GM21360 (cell line): ENCODE results near the gene SLC39A3.

Experiments used
- ATAC-seq: cut with Tn5 transposase; IDR thresholded peaks from one replicate; pipeline ENCODE4 v1.9.1; 2021; ENCODE audit warnings: mild to moderate bottlenecking, moderate library complexity; ENCODE audit not compliant: unreplicated experiment

SLC39A3 gene

DNA sequence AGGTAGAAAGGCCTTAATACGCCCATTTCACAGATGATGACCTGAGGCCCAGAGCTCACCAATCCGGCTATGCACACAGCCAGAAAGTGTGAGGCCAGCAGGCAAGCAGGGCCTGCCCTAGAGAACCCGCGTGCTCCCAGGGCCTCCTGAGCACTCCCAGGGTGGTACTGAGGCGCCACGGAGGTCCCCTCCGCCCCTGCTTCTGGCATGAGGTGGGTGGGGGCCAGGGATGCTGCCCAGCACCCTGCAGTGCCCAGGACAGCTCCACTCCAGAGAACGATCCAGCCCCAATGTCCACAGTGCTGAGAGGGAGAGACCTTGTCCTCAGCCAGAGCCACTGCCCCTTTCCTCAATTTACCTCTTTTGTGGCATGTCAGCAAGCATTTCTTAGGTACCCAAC, 29.4 kb upstream of the SLC39A3 start:
- no peak for ATAC-seq

DNA sequence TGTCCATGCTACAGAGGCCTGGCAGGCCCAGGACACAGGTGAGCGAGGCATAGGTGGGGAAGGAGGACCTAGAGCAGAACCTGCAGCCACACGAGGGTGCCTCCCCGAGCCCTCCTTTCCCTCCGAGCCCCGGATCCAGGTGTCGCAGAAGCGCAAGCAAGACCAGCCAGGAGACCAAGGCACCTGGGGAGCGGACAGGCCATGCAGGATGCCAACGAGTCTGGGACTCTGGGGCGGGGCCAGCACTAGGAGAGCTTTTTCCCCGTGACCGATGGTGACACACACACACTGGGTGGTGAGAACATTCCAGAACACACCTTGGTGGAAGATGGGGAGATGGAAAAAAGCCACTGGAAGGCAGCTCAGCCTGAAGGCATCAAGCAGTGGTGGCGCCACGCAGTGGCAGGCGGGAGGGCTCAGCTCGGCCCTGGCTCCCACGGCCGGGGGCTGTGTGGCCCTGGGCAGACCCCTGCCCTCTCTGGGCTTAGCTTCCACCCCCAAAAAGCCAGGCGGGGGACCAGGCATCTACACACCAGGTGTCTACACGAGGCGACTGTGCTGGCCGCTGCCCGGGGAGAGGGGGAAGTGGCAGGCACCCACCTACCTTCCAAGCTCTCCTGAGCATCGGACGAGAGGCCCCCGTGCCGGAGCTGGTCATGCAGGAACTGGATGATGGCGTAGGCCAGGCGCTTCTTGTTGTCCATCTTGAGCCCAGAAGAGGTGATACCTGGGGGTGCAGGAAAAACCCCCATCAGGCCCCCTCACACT, 28.7 kb upstream of the SLC39A3 start:
- no peak for ATAC-seq

DNA sequence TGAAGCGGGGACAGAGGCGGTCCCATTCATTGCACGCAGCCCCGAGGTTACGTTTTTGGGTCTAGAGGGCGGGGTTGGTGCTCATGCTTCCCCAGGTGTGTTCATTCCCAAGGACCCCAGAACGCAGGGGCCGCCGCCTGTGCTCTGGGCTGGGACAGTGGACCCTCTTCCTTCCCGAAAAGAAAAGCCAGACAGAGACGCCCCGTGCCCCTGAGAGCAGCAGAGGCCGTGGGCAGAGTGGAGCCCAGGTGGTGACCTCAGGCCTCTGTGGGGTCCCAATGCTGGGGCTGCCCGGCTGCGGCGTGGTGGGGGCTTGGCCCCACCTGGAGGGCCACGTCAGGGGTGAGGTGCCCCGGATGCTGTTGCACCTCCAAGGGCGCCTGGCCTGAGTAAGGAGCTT, 27.9 kb upstream of the SLC39A3 start:
- no peak for ATAC-seq

DNA sequence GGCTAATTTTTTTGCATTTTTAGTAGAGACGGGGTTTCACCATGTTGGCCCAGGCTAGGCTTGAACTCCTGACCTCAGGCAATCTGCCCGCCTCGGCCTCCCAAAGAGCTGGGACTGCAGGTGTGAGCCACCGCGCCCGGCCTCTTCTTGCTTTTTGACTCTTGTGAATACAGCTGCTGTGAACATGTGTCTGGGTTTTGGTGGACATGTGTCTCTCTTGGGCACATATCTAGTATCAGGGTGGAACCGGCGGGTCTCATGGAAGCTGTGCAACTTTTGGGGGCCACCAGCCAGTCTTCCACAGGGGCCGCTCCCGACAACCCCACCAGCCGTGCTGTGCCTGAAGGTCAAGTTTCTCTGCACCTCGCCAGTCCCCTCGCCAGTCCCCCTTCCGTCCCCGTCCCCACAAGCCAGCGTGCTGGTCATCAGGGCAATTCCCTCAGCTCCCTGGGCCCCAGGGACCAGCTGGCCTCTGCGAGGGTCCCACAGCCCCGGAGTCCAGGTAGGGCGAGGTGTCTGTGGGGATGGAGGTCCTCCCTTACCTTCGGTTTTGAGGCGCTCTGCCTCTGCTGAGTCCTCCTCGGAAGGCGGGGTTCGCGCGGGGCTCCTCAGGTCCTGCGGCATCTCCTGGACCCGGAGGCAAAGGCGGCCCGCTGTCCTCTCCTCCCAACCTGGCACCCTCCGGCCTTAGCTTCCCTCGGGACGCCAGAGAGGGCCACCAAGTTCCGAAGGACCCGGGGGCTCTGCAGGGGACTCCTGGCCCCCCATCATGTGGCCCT, 27.0 kb upstream of the SLC39A3 start:
- no peak for ATAC-seq

DNA sequence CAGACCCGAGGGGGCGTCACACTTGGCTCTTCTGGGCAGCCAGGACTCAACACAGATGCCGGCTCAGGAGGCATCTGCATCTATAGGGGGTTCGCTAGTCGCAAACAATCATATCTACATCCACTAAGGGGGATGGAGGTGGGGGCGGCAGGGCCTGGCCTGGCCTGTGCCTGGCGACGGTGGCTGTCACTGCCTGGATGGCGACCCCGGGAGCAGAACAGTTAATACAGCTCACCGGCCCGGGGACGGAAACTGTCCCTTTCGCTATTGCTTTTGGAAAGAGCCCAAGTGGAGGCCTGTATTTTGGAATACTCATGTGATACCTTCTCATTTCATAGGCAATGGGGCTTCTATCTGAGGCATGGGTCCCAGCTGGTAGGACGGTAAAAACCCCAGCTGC, 25.6 kb upstream of the SLC39A3 start:
- ATAC-seq: no peak

DNA sequence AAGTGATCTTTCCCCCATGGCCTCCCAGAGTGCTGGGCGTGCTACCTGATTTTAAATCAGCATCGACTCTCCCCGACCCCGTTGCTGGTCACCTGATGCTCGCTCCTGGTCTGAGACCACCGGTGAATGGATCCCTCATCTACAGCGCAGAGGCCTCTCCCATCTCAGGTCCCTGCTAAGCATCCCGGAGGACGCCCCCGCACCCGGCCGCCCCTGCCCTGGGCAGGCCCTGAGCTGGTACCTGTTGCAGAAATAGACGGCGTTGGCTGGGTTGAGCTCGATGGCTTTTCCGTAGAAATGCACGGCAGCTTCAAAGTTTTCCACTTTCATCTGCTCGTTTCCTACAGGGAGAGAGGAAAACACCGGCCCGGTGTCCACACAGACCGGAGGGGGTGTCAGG, 25.1 kb upstream of the SLC39A3 start:
- no peak for ATAC-seq

DNA sequence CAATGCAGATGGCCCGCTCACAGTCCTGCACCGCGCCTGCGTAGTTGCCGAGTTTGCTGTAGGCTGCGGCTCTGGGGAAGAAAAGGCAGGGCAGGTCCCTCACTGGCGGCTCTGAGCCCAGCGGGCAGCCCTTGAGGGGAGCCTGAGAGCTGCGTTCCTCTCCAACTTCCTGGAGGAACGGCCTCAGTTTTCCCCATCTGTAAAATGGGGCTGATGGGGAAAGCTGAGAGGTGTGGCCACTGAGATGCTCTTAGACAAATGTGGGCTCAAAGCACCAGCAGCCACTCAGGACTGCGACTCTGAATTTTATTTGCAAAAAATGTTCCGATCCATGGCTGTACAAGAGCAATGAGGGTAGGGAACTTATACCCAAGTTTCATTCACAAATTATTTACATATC, 23.9 kb upstream of the SLC39A3 start:
- no peak for ATAC-seq

DNA sequence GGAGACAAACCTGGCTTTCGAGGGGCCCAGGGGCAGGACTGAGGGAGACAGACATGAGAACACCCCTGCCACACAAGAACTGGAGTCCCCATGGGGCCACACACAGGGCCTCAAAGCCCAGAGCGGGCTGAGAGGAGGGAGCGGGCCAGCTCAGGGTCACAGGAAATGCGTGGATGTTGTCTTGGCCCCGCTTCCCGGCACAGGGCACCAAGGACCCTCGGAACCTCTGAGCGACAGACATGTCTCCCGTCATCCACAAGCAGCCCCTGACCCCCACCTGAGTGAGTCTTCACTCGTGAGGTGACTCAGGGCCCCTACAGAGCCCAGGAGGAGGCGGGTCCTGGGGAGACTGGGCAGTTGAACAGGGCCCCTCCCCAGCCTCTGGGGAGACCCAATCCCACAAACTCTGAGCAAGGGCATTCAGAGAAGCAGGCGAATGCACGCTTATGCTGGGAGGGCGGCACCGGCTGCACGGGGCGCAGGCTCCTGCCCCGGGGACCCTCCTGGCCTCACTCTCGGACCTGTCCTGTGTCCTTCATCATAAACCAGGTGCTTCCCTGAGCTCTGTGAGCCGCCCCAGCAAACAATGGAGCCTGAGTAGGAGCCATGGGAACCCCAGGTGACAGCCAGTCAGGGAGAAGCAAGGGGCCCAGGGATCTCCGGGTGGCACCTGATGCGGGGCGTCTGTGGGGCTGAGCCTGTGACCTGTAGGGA, 23.1 kb upstream of the SLC39A3 start:
- no peak for ATAC-seq

DNA sequence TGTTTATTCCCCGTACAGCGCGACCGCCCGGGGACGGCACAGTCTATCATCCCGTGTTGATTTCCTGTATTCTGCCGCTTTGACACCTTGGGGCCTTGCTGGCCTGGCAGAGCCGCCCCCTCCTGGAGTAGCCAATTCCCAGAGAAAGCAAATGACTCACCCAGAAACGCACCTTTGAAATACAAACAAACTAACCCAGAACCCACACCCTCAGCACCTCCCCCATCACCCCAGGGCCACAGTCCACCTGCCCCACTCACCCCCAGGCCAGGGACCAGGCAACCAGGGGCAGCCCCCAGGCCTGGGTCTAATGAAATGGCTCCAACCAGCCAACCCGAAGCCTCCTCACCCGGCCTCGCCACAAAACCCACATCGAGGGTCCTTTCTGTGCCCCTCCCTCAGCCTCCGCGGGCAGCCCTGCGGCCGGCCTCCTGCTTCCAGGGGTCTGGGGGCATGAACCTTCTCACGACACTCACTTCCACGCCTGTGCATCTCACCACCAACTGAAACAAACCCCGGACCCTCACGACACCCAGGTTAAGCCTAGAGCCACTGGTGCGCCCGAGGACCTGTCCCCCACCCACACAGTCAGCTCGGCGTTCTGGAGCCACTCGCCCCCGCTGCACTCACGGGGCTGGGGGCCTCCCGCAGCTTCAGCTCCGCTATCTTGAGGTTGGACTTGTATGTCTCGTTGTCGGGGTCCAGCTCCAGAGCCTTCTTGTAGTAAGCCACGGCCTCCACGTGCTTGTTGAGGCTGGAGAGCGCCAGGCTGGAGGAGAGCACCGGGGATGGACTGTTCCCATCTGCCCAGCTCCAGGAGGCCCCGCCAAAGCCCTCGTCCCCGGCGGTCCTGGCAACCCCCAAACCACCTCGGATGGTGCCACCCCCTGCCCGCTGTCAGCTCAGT, 22.3 kb upstream of the SLC39A3 start:
- ATAC-seq: no peak

DNA sequence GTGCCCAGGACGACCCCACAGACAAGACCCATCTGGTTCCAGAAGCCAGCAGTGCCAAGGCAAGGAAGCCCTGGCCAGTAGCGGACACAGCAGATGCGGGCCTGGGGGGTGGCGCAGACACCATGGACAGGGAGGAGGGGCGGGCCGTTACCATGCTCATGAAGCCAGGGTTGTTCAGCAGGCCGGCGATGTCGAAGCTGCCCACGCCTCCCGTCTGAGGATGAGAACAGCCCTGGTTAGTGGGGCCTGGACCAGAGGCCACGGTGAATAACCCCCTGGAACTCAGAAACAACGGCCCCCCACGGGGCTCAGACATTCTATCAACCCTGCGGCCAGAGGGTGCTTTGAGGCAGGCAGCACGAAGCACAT, 21.5 kb upstream of the SLC39A3 start:
- ATAC-seq: no peak

DNA sequence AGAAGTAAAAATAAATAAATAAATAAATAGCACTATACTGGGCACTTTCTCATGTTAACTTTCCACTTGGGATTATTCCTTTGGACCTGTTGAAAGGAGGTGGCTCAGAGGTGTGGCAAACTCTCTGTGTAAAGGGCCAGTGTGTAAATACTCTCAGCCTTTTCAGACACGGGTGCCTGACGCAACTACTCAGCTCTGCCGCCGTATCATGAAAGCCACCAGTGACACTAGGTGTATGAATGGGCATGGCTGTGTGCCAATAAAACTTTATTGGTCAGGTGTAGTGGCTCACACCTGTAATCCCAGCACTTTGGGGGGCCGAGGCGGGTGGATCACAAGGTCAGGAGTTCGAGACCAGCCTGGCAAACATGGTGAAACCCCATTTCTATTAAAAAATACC, 20.1 kb upstream of the SLC39A3 start:
- ATAC-seq: no peak

DNA sequence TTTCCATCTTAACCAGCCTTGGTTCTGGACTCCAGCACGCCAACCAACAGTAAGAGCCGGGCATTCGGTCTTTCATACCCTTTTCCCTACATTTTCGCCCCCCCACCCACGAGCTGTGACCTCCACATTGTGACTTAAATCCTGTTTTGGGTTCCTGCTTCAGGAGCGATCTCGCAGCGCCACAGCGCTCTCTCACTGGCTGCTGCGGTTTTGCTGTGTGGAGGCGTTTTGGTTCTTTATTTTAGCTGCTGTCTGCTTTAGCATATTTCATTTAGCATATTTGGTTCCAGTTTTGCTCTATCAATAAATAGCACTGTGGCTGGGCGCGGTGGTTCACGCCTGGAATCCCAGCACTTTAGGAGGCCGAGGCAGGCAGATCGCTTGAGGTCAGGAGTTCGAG, 19.5 kb upstream of the SLC39A3 start:
- no peak for ATAC-seq

DNA sequence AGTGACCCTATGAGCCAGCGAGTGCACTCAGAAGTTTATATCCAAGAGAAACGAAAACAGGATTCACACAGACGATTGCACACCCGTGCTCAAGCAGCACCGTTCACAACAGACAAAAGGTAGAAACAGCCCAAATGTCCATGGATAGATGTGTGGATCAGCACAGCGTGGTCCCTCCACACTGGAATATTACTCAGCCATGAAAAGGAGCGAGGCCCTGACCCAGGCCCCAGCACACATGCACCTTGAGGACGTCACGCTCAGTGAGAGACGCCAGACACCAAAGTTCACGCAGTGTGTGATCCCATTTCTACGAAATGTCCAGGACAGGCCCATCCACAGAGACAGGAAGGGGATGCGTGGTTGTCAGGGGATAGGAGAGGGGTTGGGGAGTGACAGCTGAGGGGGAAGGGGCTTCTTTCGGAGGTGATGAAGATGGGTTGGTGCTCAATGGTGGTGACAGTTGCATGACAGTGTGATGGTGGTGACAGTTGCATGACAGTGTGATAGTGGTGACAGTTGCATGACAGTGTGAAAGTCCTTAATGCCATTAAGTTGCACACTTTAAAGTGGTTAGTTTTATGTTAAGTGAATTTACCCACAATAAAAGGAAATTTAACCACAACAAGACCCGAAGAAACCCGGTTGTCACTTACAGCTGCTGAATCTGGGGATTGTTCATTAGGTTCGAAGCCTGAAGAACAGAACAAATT, 18.9 kb upstream of the SLC39A3 start:
- ATAC-seq: no peak

DNA sequence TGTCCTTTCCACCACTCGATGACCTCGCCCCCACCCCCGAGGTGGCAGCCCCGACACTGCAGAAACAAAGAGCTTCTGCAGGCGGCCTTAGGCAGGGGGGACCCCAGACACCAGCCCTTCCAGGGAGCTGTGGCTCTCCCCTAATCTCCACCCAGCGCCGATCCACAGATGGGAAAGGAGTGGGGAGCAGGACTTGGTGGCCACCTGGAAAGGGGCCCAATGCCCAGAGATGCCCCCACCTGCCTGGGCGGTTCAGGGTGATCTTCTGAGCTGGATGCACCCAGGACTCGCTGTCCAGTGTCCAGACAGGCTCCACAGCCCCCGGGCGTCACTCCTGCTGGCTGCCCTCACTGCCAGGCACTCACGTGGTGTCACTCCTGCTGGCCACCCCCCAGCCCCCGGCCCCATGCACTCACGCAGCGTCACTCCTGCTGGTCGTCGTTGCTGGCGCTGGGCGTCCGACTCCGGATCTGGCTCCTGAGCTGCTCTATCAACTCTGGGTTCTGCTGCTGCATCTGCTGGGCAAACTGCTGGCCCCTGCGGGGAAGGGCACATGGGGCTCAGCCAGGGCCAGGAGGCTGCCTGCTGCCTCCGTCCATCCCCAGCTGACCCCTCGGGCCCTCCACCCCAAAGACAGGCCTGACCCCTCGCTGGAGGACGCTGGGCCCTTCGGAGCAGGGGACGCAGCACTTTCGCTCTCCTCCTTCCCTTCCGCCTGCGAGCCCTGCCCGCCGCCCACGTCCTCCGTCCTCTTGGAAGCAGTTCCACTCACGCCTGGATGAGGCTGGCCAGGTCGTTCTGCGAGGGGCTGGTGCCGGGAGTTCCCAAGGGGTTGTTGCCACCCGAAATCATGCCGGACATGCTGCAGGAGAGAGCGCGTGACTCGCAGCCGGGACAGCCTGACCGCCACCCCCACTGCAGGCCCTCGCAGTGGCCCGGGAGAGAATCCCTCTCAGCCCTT, 17.4 kb upstream of the SLC39A3 start:
- ATAC-seq: no peak

DNA sequence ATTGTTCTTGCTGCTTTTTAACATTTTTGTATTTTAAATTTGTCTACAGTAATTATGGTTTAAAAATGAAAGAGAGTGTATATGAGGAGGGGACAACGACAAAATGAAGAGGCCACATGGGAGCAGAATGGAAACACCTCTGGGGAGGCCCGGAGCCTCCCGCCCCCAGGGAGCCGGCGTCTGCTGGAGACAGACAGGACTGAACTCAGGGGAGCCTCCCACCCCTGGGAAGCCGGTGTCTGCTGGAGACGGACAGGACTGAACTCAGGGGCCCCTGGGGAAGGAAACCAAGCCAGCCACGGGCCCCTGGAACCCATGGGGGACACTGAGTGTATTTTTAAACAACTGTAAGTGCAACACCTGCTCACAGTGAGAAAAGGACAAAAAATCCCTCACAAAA, 16.7 kb upstream of the SLC39A3 start:
- ATAC-seq: no peak

DNA sequence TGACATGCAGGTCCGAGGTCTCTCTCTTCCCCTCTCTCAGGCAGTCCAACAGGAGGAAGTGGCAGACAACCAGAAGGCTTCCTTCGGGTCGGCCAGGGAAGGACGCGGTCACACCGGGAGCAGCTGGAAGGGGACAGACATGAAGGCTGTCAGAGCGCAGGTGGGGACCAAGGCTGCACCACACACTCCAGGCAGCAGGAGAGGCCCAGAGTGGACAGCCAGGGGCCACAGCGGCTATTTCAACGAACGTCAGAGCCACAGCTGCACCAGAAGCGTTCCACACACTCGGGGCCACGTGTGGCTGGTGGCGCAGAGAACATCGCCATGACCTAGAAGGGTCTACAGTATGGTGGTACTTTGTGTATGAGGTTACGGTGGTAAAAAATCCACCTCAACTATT, 16.0 kb upstream of the SLC39A3 start:
- ATAC-seq: no peak

DNA sequence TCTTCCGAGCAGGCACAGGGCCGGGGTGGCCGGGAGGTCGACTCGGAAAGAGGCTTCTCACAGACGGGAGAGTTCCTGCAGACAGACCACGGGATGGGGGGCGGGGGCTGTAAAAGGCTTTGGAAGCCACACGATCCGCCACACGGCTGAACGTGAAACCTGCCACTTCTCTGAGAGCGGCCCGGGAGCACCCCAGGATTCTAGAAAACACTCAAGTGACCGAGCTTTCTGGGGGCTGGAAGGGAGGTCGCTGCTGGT, 15.6 kb upstream of the SLC39A3 start:
- ATAC-seq: no peak

DNA sequence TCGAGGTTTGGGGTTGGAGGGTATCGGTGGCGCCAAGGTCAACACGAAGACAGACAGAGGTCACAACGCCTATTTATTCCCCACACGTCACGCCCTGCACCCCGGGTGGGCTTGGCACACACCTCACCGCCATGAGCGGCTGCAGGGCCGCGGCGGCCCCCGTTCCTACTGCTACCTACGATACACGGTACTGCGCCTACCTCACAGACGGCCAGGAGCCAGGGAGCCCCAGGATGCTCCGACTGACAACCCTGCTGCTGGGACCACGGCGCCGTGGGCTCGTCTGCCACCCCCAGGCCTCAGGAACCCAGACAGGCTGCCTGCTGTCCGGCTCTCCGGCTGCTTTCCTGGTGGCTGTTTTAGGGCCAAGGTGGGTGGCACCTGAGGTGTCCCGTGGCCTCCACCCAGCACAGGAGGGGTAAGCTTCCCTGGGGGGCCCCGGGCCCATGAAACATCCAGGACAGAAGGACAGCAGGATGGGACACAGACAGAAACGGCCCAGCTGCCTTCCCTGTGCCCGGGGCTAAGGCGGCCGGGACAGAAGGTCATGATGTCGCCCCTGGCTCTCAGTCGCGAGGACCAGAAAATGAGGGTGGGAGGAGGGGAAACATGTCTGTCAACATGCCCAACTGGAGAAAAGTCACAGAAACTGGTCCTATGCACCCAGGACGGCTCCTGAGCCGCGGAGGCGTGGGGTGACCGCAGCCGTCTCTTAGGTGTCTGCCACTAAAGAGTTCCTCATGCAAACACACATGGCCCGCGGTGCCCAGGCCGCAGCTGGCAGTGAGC, 15.0 kb upstream of the SLC39A3 start:
- ATAC-seq: no peak

DNA sequence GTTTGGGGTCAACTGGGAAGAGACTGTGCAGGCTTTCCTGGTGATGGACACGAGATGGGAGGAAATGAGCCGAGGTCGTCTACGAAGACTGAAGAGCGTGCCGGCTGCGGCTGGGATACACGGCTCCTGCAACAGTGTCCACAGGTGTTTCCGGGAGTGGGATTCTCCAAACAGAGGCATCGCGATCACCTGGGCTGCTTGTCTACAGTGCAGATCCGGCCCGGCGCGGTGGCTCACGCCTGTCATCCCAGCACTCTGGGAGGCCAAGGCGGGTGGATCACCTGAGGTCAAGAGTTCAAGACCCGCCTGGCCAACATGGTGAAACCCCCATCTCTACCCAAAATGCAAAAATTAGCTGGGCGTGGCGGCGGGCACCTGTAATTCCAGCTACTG, 11.6 kb upstream of the SLC39A3 start:
- no peak for ATAC-seq
